GM19467 (cell line): ENCODE data around the gene NR2C2AP.

ENCODE experiments used
- ATAC-seq: cut with Tn5 transposase; IDR thresholded peaks from one replicate; pipeline ENCODE4 v1.9.1; 2021; ENCODE audit warnings: mild to moderate bottlenecking, moderate library complexity; ENCODE audit not compliant: unreplicated experiment

NR2C2AP gene

GRCh38 chr19:19215792-19216191 is 12.6 kb upstream of the NR2C2AP start:
- no peak for ATAC-seq

- no peak for ATAC-seq
These were observed 11.7 kb upstream of the NR2C2AP start for GRCh38 chr19:19214892-19215291.

GRCh38 chr19:19214159-19214490 is 10.9 kb upstream of the NR2C2AP start:
- ATAC-seq: no peak

- ATAC-seq: no peak
These were observed 10.4 kb upstream of the NR2C2AP start for GRCh38 chr19:19213426-19214158.

GRCh38 chr19:19212916-19213315 is 9.7 kb upstream of the NR2C2AP start:
- ATAC-seq: no peak

GRCh38 chr19:19211499-19212420 is 8.5 kb upstream of the NR2C2AP start, which contains the start of gene NCAN:
Gene NCAN (plus strand): TSS chr19:19211958. CDS start chr19:19216954, 4,996 bp downstream.
- ATAC-seq: no peak

GRCh38 chr19:19209372-19209771 is 6.2 kb upstream of the NR2C2AP start:
- no peak for ATAC-seq

- ATAC-seq: no peak
These were observed 4.7 kb upstream of the NR2C2AP start for GRCh38 chr19:19207637-19208572.

GRCh38 chr19:19206938-19207337 is 3.7 kb upstream of the NR2C2AP start:
- no peak for ATAC-seq

GRCh38 chr19:19205416-19206410 is 2.5 kb upstream of the NR2C2AP start:
- ATAC-seq: no peak

GRCh38 chr19:19204181-19204580 is 967 bp upstream of the NR2C2AP start:
- no peak for ATAC-seq

- no peak for ATAC-seq
These were observed 555 bp downstream of the NR2C2AP start for GRCh38 chr19:19202707-19203011.

- no peak for ATAC-seq
These were observed 1.2 kb downstream of the NR2C2AP start for GRCh38 chr19:19201697-19202630.

GRCh38 chr19:19193926-19194325 is 9.3 kb downstream of the NR2C2AP start:
- ATAC-seq: no peak

- ATAC-seq: no peak
These were observed 10.2 kb downstream of the NR2C2AP start for GRCh38 chr19:19192910-19193423.

GRCh38 chr19:19192078-19192882 is 10.9 kb downstream of the NR2C2AP start, which contains the start of the genes BORCS8 and RFXANK:
Gene BORCS8 (minus strand): TSS chr19:19192152. CDS start chr19:19192117, 35 bp downstream.
Gene RFXANK (plus strand): TSS chr19:19192258. CDS start chr19:19193947, 1,689 bp downstream.
- peak; percentile 75 for ATAC-seq

- no peak for ATAC-seq
These were observed 11.5 kb downstream of the NR2C2AP start for GRCh38 chr19:19191768-19192077.

- no peak for ATAC-seq
These were observed 16.5 kb downstream of the NR2C2AP start for GRCh38 chr19:19186742-19187141.
